ENCODE data around the gene PASD1.

The PASD1 gene

DNA sequence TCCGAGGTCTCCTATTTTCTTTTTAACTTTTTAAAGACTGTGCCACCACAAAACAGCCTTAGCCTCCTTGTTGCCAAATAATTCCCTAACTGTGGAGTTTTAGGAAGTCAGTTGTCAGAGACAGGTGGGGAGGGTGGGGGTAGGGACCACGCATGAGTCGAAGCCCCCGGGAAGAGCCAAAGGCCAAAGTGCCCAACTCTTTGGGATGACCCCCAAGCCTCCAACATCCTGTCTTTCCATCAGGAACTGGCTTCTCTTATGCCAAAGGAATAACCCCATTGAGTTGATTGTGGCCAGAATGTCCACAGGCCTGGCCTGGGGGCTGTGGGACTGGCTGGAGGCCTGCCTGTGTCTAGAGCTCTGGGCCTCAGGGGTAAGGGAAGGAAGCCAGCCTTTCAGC lies 137.6 kb downstream of the PASD1 start:
- no peaks in the 10 kb centered on the region for H3K9me3 ChIP-seq (ENCODE audit: control insufficient read depth in 2 of 2, low read length in 2 of 2)
- H3K27ac ChIP-seq (ENCODE audit: low read length), result no peak overlapping the region
- H3K36me3 ChIP-seq (ENCODE audit: control insufficient read depth in 2 of 2, insufficient read depth in 2 of 2, low read length in 2 of 2), result no peaks in the 10 kb centered on the region
- peaks cover 0 to 7% of the 10 kb centered on the region in 2 donors for H3K27me3 ChIP-seq (ENCODE audit: control insufficient read depth in 1 of 2, insufficient read depth in 2 of 2, low read length in 2 of 2)
- no peaks in the 10 kb centered on the region for H3K4me1 ChIP-seq (ENCODE audit: control insufficient read depth, insufficient read depth, low read length)
- no peak overlapping the region for H3K4me3 ChIP-seq (ENCODE audit: low read length in 2 of 2)
- no peak overlapping the region for H3K9ac ChIP-seq (ENCODE audit: low read length in 2 of 2)

DNA sequence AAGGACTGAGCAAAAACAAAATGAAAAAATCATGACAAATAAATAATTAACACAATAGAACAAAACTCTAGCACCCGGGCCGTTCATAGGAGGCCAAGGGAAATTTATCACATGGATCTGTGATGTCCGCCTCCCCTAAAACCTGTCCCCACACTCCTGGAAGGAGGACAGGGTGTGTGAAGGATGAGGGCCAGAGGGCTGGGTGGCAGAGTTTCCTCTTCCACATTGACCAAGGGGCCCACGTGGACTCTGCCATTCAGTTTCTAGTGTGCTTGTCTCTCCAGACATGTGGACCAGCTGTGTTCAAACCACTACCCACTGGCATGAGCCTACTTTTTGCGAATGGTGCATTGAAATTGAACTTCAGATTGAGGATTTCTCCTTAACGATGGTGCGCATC lies 138.1 kb downstream of the PASD1 start:
- Histone ChIP-seq H3K27me3 (ENCODE audit: control insufficient read depth in 1 of 2, insufficient read depth in 2 of 2, low read length in 2 of 2) (peaks cover 0 to 6% of the 10 kb centered on the region in 2 donors), H3K27ac (ENCODE audit: low read length) (no peak overlapping the region), H3K9ac (ENCODE audit: low read length in 2 of 2) (no peak overlapping the region), H3K4me1 (ENCODE audit: control insufficient read depth, insufficient read depth, low read length) (no peaks in the 10 kb centered on the region), H3K36me3 (ENCODE audit: control insufficient read depth in 2 of 2, insufficient read depth in 2 of 2, low read length in 2 of 2) (no peaks in the 10 kb centered on the region), H3K4me3 (ENCODE audit: low read length in 2 of 2) (no peak overlapping the region), H3K9me3 (ENCODE audit: control insufficient read depth in 2 of 2, low read length in 2 of 2) (no peaks in the 10 kb centered on the region)

DNA sequence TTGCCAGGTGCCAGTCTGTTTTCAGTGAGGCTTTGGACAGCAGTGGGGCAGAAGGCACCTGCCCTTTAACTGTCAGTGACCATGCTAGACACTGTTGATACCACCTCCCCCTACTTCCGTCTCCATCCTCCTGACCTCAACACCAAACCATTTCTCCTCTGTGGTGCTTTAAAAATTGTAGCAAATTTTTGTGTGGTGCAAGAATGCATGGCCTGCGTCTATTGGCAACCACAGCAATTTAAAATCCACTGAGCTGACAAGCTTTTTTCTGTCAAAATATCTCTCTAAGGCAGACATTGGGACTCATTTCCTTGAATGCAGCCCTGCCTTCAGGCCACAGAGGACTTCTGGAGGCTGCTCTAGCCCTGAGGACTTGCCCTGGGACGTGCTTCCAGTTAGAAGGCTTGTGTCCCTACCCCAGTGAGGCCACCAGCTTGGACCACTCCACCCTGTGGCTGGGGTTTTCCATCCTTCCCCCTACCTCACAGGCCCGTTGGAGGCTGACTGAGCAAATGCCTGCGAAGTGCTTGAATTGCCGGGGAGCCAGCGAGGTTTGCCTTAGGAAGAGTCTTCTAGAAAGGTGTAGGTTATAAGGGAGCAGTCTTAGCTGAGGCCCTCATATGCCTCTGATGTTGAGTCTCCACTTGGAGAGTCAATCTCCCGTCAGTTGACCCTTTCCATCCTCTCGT lies 138.7 kb downstream of the PASD1 start:
- Histone ChIP-seq H3K36me3 (ENCODE audit: control insufficient read depth in 2 of 2, insufficient read depth in 2 of 2, low read length in 2 of 2) (no peaks in the 10 kb centered on the region), H3K4me1 (ENCODE audit: control insufficient read depth, insufficient read depth, low read length) (no peaks in the 10 kb centered on the region), H3K4me3 (ENCODE audit: low read length in 2 of 2) (no peak overlapping the region), H3K27ac (ENCODE audit: low read length) (no peak overlapping the region), H3K9me3 (ENCODE audit: control insufficient read depth in 2 of 2, low read length in 2 of 2) (no peaks in the 10 kb centered on the region), H3K9ac (ENCODE audit: low read length in 2 of 2) (no peak overlapping the region), H3K27me3 (ENCODE audit: control insufficient read depth in 1 of 2, insufficient read depth in 2 of 2, low read length in 2 of 2) (peaks cover 0 to 7% of the 10 kb centered on the region in 2 donors)

DNA sequence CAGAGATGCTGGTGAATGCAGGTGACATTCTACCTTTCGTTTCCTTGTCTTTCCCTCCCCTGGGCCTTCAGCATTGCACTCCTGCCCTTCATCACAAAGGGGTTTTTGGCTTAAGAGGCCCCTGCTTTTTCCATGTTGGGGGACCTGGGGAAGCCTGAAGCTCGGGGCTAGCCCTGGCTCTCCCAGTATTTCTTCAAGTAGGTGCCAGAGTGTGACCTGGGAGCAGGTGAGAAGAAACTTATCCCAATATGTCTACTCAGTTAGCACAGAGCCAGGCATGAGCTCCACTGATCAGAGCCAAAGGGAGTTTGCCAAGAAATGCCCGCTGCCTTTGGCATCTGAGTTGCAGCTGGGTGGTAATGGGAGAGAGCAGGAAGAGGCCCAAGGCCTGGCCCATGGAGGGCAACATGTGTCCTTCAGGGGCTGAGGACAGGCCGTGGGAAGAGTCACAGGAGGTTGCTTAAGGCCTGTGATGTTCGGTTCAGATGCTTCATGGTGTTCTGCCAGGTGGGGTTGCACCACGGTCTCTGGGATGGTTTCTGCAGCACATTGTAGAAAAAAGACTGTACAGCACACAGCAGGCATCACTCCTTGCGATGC lies 139.4 kb downstream of the PASD1 start:
- peaks cover 0 to 9% of the 10 kb centered on the region in 2 donors for H3K27me3 ChIP-seq (ENCODE audit: control insufficient read depth in 1 of 2, insufficient read depth in 2 of 2, low read length in 2 of 2)
- H3K9me3 ChIP-seq (ENCODE audit: control insufficient read depth in 2 of 2, low read length in 2 of 2), result no peaks in the 10 kb centered on the region
- no peak overlapping the region for H3K27ac ChIP-seq (ENCODE audit: low read length)
- no peak overlapping the region for H3K9ac ChIP-seq (ENCODE audit: low read length in 2 of 2)
- H3K36me3 ChIP-seq (ENCODE audit: control insufficient read depth in 2 of 2, insufficient read depth in 2 of 2, low read length in 2 of 2), result no peaks in the 10 kb centered on the region
- no peaks in the 10 kb centered on the region for H3K4me1 ChIP-seq (ENCODE audit: control insufficient read depth, insufficient read depth, low read length)
- H3K4me3 ChIP-seq (ENCODE audit: low read length in 2 of 2), result no peak overlapping the region

DNA sequence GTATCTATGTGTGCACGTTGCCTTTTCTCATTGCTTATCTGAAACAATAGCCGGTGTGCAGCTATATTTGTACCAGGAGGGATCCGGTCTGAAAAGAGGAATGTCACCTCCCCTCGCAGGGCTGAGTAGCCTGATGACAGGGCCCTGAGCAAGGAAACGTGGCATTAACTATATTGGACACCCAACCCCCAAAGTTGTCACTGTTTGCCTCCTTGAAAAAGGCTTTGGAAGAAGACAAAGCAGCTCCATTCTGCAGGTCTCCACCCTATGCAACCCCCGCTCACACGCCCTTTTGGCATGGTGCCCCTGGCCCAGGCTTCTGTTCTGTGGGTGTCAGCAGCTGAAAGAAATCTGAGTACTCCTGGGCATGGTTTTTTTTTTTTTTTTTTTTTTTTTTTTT lies 140.0 kb downstream of the PASD1 start:
- H3K36me3 ChIP-seq (ENCODE audit: control insufficient read depth in 2 of 2, insufficient read depth in 2 of 2, low read length in 2 of 2), result no peaks in the 10 kb centered on the region
- H3K4me1 ChIP-seq (ENCODE audit: control insufficient read depth, insufficient read depth, low read length), result no peaks in the 10 kb centered on the region
- H3K27me3 ChIP-seq (ENCODE audit: control insufficient read depth in 1 of 2, insufficient read depth in 2 of 2, low read length in 2 of 2), result peaks cover 0 to 10% of the 10 kb centered on the region in 2 donors
- no peak overlapping the region for H3K4me3 ChIP-seq (ENCODE audit: low read length in 2 of 2)
- no peaks in the 10 kb centered on the region for H3K9me3 ChIP-seq (ENCODE audit: control insufficient read depth in 2 of 2, low read length in 2 of 2)
- H3K27ac ChIP-seq (ENCODE audit: low read length), result no peak overlapping the region
- no peak overlapping the region for H3K9ac ChIP-seq (ENCODE audit: low read length in 2 of 2)

DNA sequence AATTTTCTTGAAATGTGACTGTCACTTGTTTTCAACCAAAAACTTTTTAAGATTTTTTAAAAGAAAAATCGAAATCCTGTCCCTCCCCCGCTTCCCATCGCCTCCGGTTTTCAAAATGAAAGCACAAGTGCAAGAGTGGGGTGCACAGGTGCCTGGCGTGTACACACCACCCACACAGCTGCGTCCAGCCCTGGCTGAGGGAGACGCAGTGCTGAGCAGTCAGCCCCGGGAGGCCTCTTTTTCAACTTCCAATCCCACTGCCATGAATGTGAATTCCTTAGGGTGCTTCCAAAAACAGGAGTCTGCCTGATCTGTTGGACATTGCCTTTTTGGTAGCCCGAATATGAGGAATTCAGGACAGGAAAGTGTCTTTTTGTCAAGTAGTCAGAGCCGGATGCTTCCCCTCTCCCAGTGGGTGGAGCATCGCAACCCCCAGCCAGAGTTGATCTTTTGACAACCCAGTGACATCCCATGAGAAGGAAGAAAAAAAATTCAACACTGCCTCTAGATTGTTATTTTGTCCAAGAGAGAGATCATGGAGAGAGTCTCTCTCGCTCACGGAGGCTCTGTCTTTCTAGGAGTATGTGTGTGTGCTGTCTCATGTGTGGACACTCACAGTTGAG lies 140.7 kb downstream of the PASD1 start:
- no peaks in the 10 kb centered on the region for H3K36me3 ChIP-seq (ENCODE audit: control insufficient read depth in 2 of 2, insufficient read depth in 2 of 2, low read length in 2 of 2)
- H3K9me3 ChIP-seq (ENCODE audit: control insufficient read depth in 2 of 2, low read length in 2 of 2), result no peaks in the 10 kb centered on the region
- H3K27me3 ChIP-seq (ENCODE audit: control insufficient read depth in 1 of 2, insufficient read depth in 2 of 2, low read length in 2 of 2), result peaks cover 0 to 12% of the 10 kb centered on the region in 2 donors
- H3K9ac ChIP-seq (ENCODE audit: low read length in 2 of 2), result no peak overlapping the region
- H3K27ac ChIP-seq (ENCODE audit: low read length), result no peak overlapping the region
- H3K4me1 ChIP-seq (ENCODE audit: control insufficient read depth, insufficient read depth, low read length), result no peaks in the 10 kb centered on the region
- H3K4me3 ChIP-seq (ENCODE audit: low read length in 2 of 2), result no peak overlapping the region

DNA sequence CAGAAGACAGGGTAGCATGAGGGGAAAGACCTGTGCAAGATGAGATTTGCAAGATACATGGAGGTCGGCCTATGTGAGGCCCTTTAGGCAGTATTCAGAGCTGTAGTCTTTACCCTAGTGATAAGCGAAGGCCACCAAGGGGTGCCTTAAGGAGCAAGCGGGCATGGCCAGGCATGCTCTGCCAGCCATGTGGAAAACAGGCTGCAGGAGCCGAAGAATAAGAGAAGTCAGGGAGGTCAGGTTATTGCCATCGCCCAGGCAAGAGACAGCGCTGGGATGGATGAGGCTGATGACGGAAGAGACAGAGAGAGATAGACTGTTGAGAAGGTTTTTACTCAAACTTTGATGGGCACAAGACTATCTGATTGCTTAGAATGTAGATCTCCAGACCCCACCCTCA lies 145.3 kb downstream of the PASD1 start:
- H3K4me1 ChIP-seq (ENCODE audit: control insufficient read depth, insufficient read depth, low read length), result peaks cover 6% of the 10 kb centered on the region

DNA sequence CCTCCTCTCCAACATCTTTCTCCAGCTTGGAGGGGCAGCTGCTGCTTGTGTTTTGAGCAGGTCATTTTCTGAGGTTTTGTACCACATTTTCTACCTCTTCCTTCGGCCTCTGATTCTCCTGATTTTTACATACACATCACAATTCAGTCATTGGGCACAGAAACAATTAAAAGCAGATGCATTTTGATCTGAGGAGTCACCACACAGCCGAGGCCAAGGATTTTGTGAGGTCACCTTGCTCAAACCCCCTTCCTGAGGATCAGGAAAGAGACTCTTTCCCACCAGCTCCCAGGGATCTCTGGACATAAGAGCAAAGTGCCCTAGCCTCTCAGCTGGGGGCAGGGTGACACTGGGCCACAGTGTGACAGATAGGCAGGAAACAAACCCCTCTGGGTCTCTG lies 147.0 kb downstream of the PASD1 start:
- Histone ChIP-seq H3K27ac (ENCODE audit: low read length) (no peak overlapping the region), H3K27me3 (ENCODE audit: control insufficient read depth in 1 of 2, insufficient read depth in 2 of 2, low read length in 2 of 2) (peaks cover 0 to 22% of the 10 kb centered on the region in 2 donors), H3K4me3 (ENCODE audit: low read length in 2 of 2) (no peak overlapping the region), H3K36me3 (ENCODE audit: control insufficient read depth in 2 of 2, insufficient read depth in 2 of 2, low read length in 2 of 2) (no peaks in the 10 kb centered on the region), H3K9ac (ENCODE audit: low read length in 2 of 2) (no peak overlapping the region), H3K4me1 (ENCODE audit: control insufficient read depth, insufficient read depth, low read length) (peaks cover 6% of the 10 kb centered on the region), H3K9me3 (ENCODE audit: control insufficient read depth in 2 of 2, low read length in 2 of 2) (no peaks in the 10 kb centered on the region)

More for the DNA sequence above, 145.3 kb downstream of the PASD1 start:
- peaks cover 0 to 18% of the 10 kb centered on the region in 2 donors for H3K27me3 ChIP-seq (ENCODE audit: control insufficient read depth in 1 of 2, insufficient read depth in 2 of 2, low read length in 2 of 2)
- H3K27ac ChIP-seq (ENCODE audit: low read length), result no peak overlapping the region
- no peak overlapping the region for H3K4me3 ChIP-seq (ENCODE audit: low read length in 2 of 2)
- no peak overlapping the region for H3K9ac ChIP-seq (ENCODE audit: low read length in 2 of 2)
- H3K36me3 ChIP-seq (ENCODE audit: control insufficient read depth in 2 of 2, insufficient read depth in 2 of 2, low read length in 2 of 2), result no peaks in the 10 kb centered on the region
- H3K9me3 ChIP-seq (ENCODE audit: control insufficient read depth in 2 of 2, low read length in 2 of 2), result no peaks in the 10 kb centered on the region

DNA sequence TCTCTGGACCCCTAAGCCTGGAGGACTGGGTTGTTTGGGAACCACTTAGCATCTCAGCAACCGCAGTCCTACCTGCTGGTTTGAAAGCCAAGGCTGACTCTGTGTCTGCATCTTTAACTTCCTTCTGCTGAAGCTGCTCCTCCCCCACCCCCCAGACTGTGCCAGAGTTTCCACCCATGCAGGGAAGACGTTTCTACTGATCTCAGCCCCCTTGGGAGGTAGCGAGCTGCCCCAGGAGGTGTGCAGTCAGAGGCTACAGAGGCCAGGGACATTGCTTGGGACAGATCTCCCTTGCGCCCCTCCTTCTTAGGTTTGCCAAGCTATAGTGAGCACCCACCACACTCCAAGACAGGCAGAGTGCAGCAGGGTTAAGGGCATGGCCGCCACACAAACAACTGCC lies 147.7 kb downstream of the PASD1 start:
- no peaks in the 10 kb centered on the region for H3K9me3 ChIP-seq (ENCODE audit: control insufficient read depth in 2 of 2, low read length in 2 of 2)
- peaks cover 6% of the 10 kb centered on the region for H3K4me1 ChIP-seq (ENCODE audit: control insufficient read depth, insufficient read depth, low read length)
- no peaks in the 10 kb centered on the region for H3K36me3 ChIP-seq (ENCODE audit: control insufficient read depth in 2 of 2, insufficient read depth in 2 of 2, low read length in 2 of 2)
- H3K9ac ChIP-seq (ENCODE audit: low read length in 2 of 2), result no peak overlapping the region
- H3K27ac ChIP-seq (ENCODE audit: low read length), result no peak overlapping the region
- H3K4me3 ChIP-seq (ENCODE audit: low read length in 2 of 2), result no peak overlapping the region
- H3K27me3 ChIP-seq (ENCODE audit: control insufficient read depth in 1 of 2, insufficient read depth in 2 of 2, low read length in 2 of 2), result peaks cover 0 to 25% of the 10 kb centered on the region in 2 donors

DNA sequence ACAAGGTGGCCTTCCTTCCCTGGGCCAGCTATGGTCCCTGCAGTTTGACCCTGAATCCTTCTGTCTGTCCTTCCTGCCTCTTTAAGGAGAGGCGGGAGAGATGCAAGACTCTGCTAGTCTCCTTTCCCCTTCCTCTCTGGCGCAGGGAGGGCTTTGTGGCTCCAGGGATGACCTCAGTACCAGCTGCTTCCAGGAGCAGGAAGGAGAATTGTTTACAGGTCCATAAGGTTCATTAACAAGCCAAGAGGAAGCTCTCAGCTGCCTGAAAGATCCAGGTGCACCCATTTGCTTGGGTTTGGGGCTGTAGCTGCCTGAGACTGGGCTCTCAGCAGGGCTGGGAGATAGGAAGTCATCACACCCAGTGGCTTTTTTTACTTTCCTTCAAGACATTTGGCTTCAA lies 148.3 kb downstream of the PASD1 start:
- H3K27me3 ChIP-seq (ENCODE audit: control insufficient read depth in 1 of 2, insufficient read depth in 2 of 2, low read length in 2 of 2), result peaks cover 0 to 23% of the 10 kb centered on the region in 2 donors
- H3K9ac ChIP-seq (ENCODE audit: low read length in 2 of 2), result no peak overlapping the region
- no peaks in the 10 kb centered on the region for H3K9me3 ChIP-seq (ENCODE audit: control insufficient read depth in 2 of 2, low read length in 2 of 2)
- no peaks in the 10 kb centered on the region for H3K36me3 ChIP-seq (ENCODE audit: control insufficient read depth in 2 of 2, insufficient read depth in 2 of 2, low read length in 2 of 2)
- peaks cover 6% of the 10 kb centered on the region for H3K4me1 ChIP-seq (ENCODE audit: control insufficient read depth, insufficient read depth, low read length)
- no peak overlapping the region for H3K4me3 ChIP-seq (ENCODE audit: low read length in 2 of 2)
- no peak overlapping the region for H3K27ac ChIP-seq (ENCODE audit: low read length)

DNA sequence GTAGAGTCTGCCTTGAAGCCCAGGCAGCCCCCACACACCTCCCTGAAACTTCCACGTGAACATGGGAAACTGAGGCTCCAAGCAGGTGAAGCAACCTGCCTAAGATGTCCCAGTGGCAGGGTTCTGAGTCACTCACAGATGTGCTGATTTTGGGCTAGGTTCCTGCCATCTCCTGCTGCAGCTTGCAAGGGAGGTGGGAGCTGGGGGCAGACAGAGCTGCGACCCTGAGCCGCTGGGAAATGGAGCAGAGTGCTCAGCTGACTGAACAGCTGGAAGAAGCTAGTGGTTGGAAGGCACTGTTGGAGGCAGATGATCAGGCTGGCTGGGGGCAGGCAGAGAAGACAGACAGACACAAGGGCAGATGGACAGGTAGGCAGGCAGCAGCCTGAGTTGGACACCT lies 148.8 kb downstream of the PASD1 start:
- Histone ChIP-seq H3K4me3 (ENCODE audit: low read length in 2 of 2) (no peak overlapping the region), H3K9me3 (ENCODE audit: control insufficient read depth in 2 of 2, low read length in 2 of 2) (no peaks in the 10 kb centered on the region), H3K36me3 (ENCODE audit: control insufficient read depth in 2 of 2, insufficient read depth in 2 of 2, low read length in 2 of 2) (no peaks in the 10 kb centered on the region), H3K27ac (ENCODE audit: low read length) (no peak overlapping the region), H3K27me3 (ENCODE audit: control insufficient read depth in 1 of 2, insufficient read depth in 2 of 2, low read length in 2 of 2) (peaks cover 0 to 22% of the 10 kb centered on the region in 2 donors), H3K4me1 (ENCODE audit: control insufficient read depth, insufficient read depth, low read length) (peaks cover 6% of the 10 kb centered on the region), H3K9ac (ENCODE audit: low read length in 2 of 2) (no peak overlapping the region)
